ENCODE results near the gene POU3F3.

Gene POU3F3

DNA sequence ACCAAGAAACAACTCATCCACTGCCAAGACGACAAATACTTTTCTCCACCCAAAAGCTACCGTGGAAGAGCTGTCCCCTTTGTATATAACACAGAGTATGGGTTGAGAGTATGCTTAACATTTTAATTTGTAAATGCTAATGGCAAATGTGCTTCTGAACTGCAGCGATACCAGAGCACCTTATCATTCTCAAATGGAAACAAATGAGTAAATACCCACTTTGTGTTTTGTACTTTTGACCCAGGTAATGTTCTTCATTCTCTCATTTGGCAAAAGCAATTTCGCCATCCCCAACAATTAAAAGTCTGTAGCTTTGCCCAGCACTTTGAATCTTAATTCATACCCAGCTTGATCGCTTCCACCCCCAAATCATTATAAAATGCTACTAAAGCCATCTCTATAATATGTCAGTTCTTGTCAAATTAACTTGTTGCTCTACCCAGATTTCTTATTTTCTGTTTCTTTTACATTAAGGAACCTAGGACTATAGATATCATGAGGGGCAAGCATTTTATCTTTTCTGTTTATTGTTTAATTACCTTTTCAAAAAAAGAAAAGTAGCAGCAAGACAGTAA lies 6.2 kb upstream of the POU3F3 start:
- TF ChIP-seq, protein P1, sequence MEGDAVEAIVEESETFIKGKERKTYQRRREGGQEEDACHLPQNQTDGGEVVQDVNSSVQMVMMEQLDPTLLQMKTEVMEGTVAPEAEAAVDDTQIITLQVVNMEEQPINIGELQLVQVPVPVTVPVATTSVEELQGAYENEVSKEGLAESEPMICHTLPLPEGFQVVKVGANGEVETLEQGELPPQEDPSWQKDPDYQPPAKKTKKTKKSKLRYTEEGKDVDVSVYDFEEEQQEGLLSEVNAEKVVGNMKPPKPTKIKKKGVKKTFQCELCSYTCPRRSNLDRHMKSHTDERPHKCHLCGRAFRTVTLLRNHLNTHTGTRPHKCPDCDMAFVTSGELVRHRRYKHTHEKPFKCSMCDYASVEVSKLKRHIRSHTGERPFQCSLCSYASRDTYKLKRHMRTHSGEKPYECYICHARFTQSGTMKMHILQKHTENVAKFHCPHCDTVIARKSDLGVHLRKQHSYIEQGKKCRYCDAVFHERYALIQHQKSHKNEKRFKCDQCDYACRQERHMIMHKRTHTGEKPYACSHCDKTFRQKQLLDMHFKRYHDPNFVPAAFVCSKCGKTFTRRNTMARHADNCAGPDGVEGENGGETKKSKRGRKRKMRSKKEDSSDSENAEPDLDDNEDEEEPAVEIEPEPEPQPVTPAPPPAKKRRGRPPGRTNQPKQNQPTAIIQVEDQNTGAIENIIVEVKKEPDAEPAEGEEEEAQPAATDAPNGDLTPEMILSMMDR (conservative IDR thresholded peaks at IDR 0.05; ENCODE audit: low read depth, low read length): no peak
- no peak overlapping the region for H3K4me3 ChIP-seq (ENCODE audit: low read length)
- no peak for DNase-seq (ENCODE audit: low read depth)

- TF ChIP-seq, protein P1 (conservative IDR thresholded peaks at IDR 0.05; ENCODE audit: low read depth, low read length): no peak
- no peak for DNase-seq (ENCODE audit: low read depth)
- H3K4me3 ChIP-seq (ENCODE audit: low read length): no peak overlapping the region
Observed at GRCh38 chr2:104848526-104848925, 5.4 kb upstream of the POU3F3 start.

GRCh38 chr2:104849101-104849500 lies 4.8 kb upstream of the POU3F3 start:
- H3K4me3 ChIP-seq (ENCODE audit: low read length): no peak overlapping the region
- TF ChIP-seq, protein P1 (conservative IDR thresholded peaks at IDR 0.05; ENCODE audit: low read depth, low read length): no peak
- no peak for DNase-seq (ENCODE audit: low read depth)

DNA sequence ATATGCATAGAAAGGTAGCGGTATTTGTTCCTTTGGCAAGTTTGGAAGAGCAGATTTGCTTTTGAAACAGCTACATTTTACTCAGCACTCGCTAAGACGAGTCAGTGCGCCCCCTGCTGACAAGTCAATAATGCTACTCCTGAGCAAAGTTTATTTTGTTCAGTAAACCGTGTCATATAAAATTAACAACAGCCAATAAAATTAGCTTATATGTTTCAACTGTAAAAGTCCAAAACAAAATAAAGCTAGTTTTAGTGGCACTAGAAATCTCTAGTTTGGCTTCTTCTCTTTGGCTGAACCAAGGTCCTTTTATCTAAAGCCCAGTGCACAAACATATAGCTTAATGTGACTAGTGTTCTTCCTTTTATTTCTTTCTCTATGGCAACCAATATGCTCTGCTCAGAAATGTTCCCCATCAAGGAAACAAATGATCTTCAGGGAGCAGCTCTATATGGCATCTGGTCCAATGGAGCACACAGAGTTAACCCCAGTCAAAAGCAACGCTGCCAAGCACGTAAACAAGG lies 4.2 kb upstream of the POU3F3 start:
- peak; percentile 14 for DNase-seq (ENCODE audit: low read depth)
- H3K4me3 ChIP-seq (ENCODE audit: low read length): no peak overlapping the region
- TF ChIP-seq, protein P1 (conservative IDR thresholded peaks at IDR 0.05; ENCODE audit: low read depth, low read length): peak; percentile 74

- DNase-seq (ENCODE audit: low read depth): no peak
- TF ChIP-seq, protein P1 (conservative IDR thresholded peaks at IDR 0.05; ENCODE audit: low read depth, low read length): no peak
- no peak overlapping the region for H3K4me3 ChIP-seq (ENCODE audit: low read length)
Observed at GRCh38 chr2:104850361-104851290, 3.3 kb upstream of the POU3F3 start.

GRCh38 chr2:104851291-104852089 lies 2.4 kb upstream of the POU3F3 start:
- no peak overlapping the region for H3K4me3 ChIP-seq (ENCODE audit: low read length)
- no peak for DNase-seq (ENCODE audit: low read depth)
- TF ChIP-seq, protein P1 (conservative IDR thresholded peaks at IDR 0.05; ENCODE audit: low read depth, low read length): no peak

Measured in retinal pigment epithelial cell (primary cell).